ENCODE results near the gene ANTXRL. TPM values are rescaled to one million over a fixed set of nuclear protein-coding genes. Genes with fewer than 3 reads are reported as not detected.

Gene ANTXRL
- not detected in 2 replicates for polyA plus RNA-seq
- polyA minus RNA-seq, result not detected in 2 replicates

- H3K27ac ChIP-seq (ENCODE audit: low read length), result no peak within 1 kb of the TSS
Observed at GRCh38 chr10:46286991-46287693, at the start of gene ANTXRL. Gene ANTXRL, plus strand, starts transcription at chr10:46286997. Its CDS starts 266 bp downstream, at chr10:46287263.

More at GRCh38 chr10:46286991-46287693, at the start of gene ANTXRL:
- no peaks in the 10 kb centered on the region for H3K36me3 ChIP-seq (ENCODE audit: insufficient read depth, low read length)
- H4K20me1 ChIP-seq (ENCODE audit: insufficient read depth), result no peaks in the 10 kb centered on the region
- no peak for TF ChIP-seq RAD21 (conservative IDR thresholded peaks at IDR 0.05)
- TF ChIP-seq EZH2 (IDR thresholded peaks at IDR 0.05; ENCODE audit: borderline replicate concordance, insufficient read depth, low read length, poor library complexity, severe bottlenecking), result no peak
- no peak for TF ChIP-seq MXI1 (conservative IDR thresholded peaks at IDR 0.05; ENCODE audit: poor library complexity, severe bottlenecking)
- TF ChIP-seq EP300 (conservative IDR thresholded peaks at IDR 0.05; ENCODE audit: poor library complexity, severe bottlenecking), result no peak
- no peak for TF ChIP-seq SMC3 (conservative IDR thresholded peaks at IDR 0.05; ENCODE audit: poor library complexity)
- TF ChIP-seq CTCF (IDR thresholded peaks at IDR 0.05; ENCODE audit: poor library complexity, severe bottlenecking), result no peak
- TF ChIP-seq REST (IDR thresholded peaks at IDR 0.05; ENCODE audit: borderline replicate concordance), result no peak
- TF ChIP-seq POLR2AphosphoS5 (IDR thresholded peaks at IDR 0.05), result no peak
- TF ChIP-seq TAF1 (IDR thresholded peaks at IDR 0.05; ENCODE audit: low read depth), result no peak
- no peaks in the 10 kb centered on the region for H3K79me2 ChIP-seq (replicated peaks; ENCODE audit: insufficient read depth, low read length)
- H3K4me2 ChIP-seq (ENCODE audit: low read length), result no peak within 1 kb of the TSS
- no peaks in the 10 kb centered on the region for H3K9me3 ChIP-seq (ENCODE audit: low read length)
- H3F3A ChIP-seq (ENCODE audit: insufficient read depth, low read length, poor library complexity, severe bottlenecking), result no peaks in the 10 kb centered on the region
- H3K4me3 ChIP-seq (ENCODE audit: low read length), result no peak within 1 kb of the TSS
- H3K9me2 ChIP-seq (ENCODE audit: insufficient read depth, low read length), result no peaks in the 10 kb centered on the region
- H3K9ac ChIP-seq (ENCODE audit: low read length), result no peak within 1 kb of the TSS
- peaks cover 42% of the 10 kb centered on the region for H3K27me3 ChIP-seq (ENCODE audit: insufficient read depth, low read depth, low read length)
- H2AFZ ChIP-seq (ENCODE audit: low read depth, low read length), result no peak within 1 kb of the TSS

Measured in neural cell (in vitro differentiated cells).